K562 (cell line): ENCODE data around the gene SEC11A. TPM values are rescaled to one million over a fixed set of nuclear protein-coding genes. Genes with fewer than 3 reads are reported as not detected.
A peak's percentile ranks its signal among the peaks of the same experiment; 100 is the strongest.

Experiments used
- FIP1L1 ChIP-seq: fragments of 200-400 bp; formaldehyde crosslinking; IDR thresholded peaks from 2 replicates; pipeline ENCODE4 v1.6.1; 2018; ENCODE audit warnings: mild to moderate bottlenecking, low read depth, low read length; ENCODE audit not compliant: poor library complexity, severe bottlenecking
- FUS ChIP-seq: fragments of 200-400 bp; formaldehyde crosslinking; optimal IDR thresholded peaks from 2 replicates; pipeline ENCODE3; 2017; ENCODE audit warnings: low read depth, low read length
- HMG20B ChIP-seq: fragments of 250-450 bp; sonication (Bioruptor Pico); IDR thresholded peaks from 2 replicates; pipeline ENCODE4 v1.5.0; 2021; ENCODE audit warnings: mild to moderate bottlenecking
- KHSRP ChIP-seq: fragments of 450-650 bp; IDR thresholded peaks from 2 replicates; pipeline ENCODE4 v1.6.1; 2017
- KLF6 ChIP-seq: fragments of 250-450 bp; sonication (Bioruptor Pico); IDR thresholded peaks from 2 replicates; pipeline ENCODE4 v1.4.0; 2020; ENCODE audit warnings: mild to moderate bottlenecking, moderate library complexity, borderline replicate concordance
- RBM15 ChIP-seq: fragments of 200-400 bp; formaldehyde crosslinking; IDR thresholded peaks from 2 replicates; pipeline ENCODE4 v1.6.1; 2018; ENCODE audit warnings: mild to moderate bottlenecking, low read length, moderate library complexity; ENCODE audit not compliant: insufficient read depth
- RFX1 ChIP-seq: fragments of 450-650 bp; IDR thresholded peaks from 2 replicates; pipeline ENCODE4 v1.6.1; 2016; ENCODE audit warnings: mild to moderate bottlenecking, moderate library complexity
- SFPQ ChIP-seq: fragments of 200-400 bp; formaldehyde crosslinking; IDR thresholded peaks from 2 replicates; pipeline ENCODE4 v1.6.1; 2017; ENCODE audit warnings: mild to moderate bottlenecking, low read depth, low read length, moderate library complexity
- SMARCC2 ChIP-seq: fragments of 450-650 bp; IDR thresholded peaks from 2 replicates; pipeline ENCODE4 v1.6.1; 2017; ENCODE audit warnings: antibody characterized with exemption, moderate library complexity, mild to moderate bottlenecking, low read depth
- TAF7 ChIP-seq: fragments of 450-650 bp; IDR thresholded peaks from 2 replicates; pipeline ENCODE4 v1.6.1; 2016; ENCODE audit warnings: missing genetic modification characterization, missing compliant biosample characterization
- TCF3 ChIP-seq: sonication (generic); formaldehyde crosslinking; IDR thresholded peaks from 2 replicates; pipeline ENCODE4 v1.4.0; 2020; ENCODE audit warnings: mild to moderate bottlenecking, missing genetic modification reagents
- ZBTB40 ChIP-seq, 2 experiments: fragments of 450-650 bp in 1 of 2; sonication (generic) in 1 of 2; formaldehyde crosslinking in 1 of 2; IDR thresholded peaks; 2 replicates each; pipeline versions ENCODE4 v1.7.1 to v1.9.0; 2016 to 2022; ENCODE audit warnings: inconsistent platforms in 1 of 2, mild to moderate bottlenecking in 1 of 2, missing genetic modification reagents in 1 of 2
- ZNF277 ChIP-seq: fragments of 250-450 bp; sonication (Bioruptor Pico); IDR thresholded peaks from 2 replicates; pipeline ENCODE4 v1.8.0; 2022; ENCODE audit warnings: inconsistent platforms, mild to moderate bottlenecking, moderate library complexity, borderline replicate concordance
- polyA plus RNA-seq, 8 experiments: library from polyadenylated mRNA; depleted of rRNA in 4 of 8; stranded (reverse) in 5 of 8; unstranded in 3 of 8; fragments of >200 nt; fragmentation: Nextera tagmentation in 2 of 8; fragmentation: Illumina TruSeq in 1 of 8; extraction: Ambion mirVana in 2 of 8; extraction: Trizol in 1 of 8; gene quantifications; 2 replicates each; pipeline versions ENCODE4 v1.2.1 to v1.2.3, GENCODE V29; 2011 to 2014; ENCODE audit warnings: inconsistent platforms in 1 of 8, missing spikeins in 1 of 8
- total RNA-seq, 7 experiments: library from RNA; depleted of rRNA in 6 of 7; stranded (reverse); fragments of >200 nt in 6 of 7; fragmentation: Illumina TruSeq in 2 of 7; extraction: Trizol in 2 of 7; gene quantifications; 2 replicates each; pipeline versions ENCODE4 v1.2.1 to v1.2.3, GENCODE V29; 2011 to 2021; ENCODE audit warnings: low replicate concordance in 1 of 7

SEC11A gene
- total and polyA plus RNA-seq, 9 of the 15 experiments (the other 6 are each of a cell fraction or from before 2014, with no cell fraction given): 175 to 310 (median 229) TPM

GRCh38 chr15:84747416-84748273, 31.7 kb upstream of the SEC11A start (continued):
- TF ChIP-seq FIP1L1 (no peak), FUS (no peak), RFX1 (peak; percentile 61; the same call in 1 of the 2 replicates), KLF6 (CRISPR knock-in tag) (no peak), SMARCC2 (no peak), ZNF277 (CRISPR knock-in tag) (no peak), TCF3 (CRISPR knock-in tag) (0 out of 2 replicates have a peak, but pooled peaks have one; percentile 6), KHSRP (no peak), SFPQ (no peak), RBM15 (no peak), ZBTB40 (IDR thresholded peaks at IDR 0.05) (0 out of 2 replicates have a peak, but pooled peaks have one; percentile 47), ZBTB40 (CRISPR knock-in tag; IDR thresholded peaks at IDR 0.05) (no peak), TAF7 (tag) (no peak), HMG20B (CRISPR knock-in tag) (no peak)
